Stimulated activated CD4-positive, alpha-beta T cell treated with anti-CD3 and anti-CD28 coated beads, Interleukin-1b, Interleukin-23, amount 100 ng/mL, for 48 hours (primary cell): Measurements from ENCODE around the gene POU2F1.
A peak's percentile ranks its signal among the peaks of the same experiment; 100 is the strongest.
"Not testable (repeated sequence)": the region's sequence is repeated elsewhere in the genome, so short reads cannot be mapped to it uniquely, and the experiment has no call there.

Source experiments
- DNase-seq: peaks from one replicate; pipeline ENCODE4 v3.0.0-alpha.2; 2020

The POU2F1 gene

DNA sequence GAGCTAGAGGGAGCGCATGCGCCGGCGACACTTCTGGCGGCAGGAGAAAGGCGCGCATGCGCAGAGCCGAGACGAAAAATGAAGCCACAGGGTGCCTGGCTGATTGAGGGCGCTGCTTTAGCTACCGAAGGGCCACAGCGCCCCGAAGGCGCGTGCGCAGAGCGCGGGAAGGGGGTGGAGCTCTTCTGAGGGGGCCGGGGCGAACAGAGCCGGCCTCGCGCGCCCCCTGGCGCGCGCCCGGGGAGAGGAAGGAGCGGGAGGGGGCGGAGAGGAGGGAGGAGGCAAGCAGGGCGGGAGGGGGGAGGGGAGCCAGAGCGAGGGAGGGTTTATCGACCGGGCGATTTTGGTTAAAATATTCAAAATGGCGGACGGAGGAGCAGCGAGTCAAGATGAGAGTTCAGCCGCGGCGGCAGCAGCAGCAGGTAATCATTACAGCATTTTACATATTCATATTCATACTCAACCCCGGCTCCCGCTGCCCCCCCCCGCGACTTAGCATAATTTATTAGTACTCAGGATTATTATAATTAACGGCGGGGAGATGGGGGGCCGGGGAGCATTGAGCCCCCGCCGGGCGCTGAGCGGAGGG is at the start of gene POU2F1:
POU2F1 (plus strand) TSS at position 350 of the 589 bp plus-strand sequence; CDS start at position 362, 12 bp downstream.
- DNase-seq = peak; percentile 99

DNA sequence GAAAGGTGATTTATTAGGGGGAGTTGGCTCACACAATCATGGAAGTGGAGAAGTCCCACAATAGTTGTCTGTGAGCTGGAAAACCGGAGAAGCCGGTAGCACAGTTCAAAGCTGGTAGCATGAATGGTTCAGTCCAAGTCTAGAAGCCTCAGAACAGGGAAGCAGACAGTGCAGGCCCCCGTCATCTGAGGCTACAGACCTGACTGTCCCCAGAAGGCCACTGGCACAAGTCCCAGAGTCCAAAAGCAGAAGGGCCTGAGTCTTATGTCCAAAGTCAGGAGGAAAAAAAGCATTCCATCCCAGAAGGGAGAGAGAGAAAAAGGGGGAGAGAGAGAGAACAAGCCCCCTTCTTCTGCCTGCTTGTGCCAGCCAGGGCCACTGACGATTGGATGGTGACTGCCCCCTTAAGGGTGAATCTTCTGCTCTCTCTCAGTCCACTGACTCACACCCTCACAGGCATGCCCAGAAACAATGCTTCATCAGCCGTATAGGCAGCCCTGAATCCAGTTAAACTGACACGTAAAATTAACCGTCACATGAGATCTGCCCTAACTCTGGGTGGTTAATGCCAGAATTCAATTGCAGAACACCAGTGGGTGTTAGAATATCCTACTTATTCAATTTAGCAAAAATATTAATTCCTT is 49.3 kb upstream of the POU2F1 start:
- DNase-seq = no peak

DNA sequence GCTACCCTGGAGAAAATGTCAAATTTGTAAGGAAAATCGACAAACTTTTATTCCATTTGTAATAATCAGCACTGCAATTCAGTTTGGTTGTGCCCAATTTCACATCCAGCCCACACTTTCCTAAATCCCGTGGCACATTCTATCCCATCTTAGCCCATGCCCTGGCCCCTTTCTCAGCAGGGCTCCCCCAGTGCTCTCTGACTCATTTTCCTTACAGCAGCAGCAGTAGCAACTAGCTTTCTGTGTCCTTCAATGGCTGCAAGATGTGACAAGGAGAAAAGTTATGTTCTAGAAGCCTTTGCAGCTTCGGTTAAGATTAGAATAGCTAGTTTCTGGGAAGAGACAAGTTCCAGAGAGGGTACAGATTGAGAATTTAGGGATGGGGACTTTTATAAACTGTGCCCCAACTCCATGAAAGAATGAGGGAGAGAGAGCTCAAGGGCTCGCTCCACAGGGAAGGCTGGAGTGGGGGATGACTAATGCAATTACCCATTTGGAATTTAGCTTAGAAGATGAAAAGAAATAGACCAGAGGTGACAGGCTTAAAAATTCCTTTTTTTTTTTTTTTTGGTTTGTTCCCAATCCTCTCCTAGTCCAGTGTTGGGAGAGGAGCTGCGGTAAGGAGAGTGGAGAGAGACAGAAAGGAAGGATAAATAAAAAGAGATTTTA is 47.0 kb upstream of the POU2F1 start:
- no peak for DNase-seq

DNA sequence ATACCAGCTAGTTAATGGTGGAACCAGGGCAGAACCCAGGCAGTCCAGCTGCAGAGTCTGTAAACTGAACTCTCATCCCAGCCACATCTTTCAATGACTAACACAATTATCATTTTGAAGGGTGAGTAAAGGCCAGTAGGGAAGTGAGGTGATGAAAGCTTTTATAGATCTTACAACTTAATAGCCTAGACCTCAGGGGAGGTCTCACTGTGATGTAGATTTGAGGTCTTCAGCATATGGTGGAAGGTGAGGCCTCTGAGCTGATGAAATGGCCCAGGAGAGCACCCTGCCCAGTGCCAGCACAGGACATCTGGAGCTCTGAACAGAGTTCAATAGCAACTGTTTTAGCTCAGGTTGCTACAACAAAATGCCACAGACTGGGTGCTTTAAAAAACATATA is 44.8 kb upstream of the POU2F1 start:
- DNase-seq = no peak

DNA sequence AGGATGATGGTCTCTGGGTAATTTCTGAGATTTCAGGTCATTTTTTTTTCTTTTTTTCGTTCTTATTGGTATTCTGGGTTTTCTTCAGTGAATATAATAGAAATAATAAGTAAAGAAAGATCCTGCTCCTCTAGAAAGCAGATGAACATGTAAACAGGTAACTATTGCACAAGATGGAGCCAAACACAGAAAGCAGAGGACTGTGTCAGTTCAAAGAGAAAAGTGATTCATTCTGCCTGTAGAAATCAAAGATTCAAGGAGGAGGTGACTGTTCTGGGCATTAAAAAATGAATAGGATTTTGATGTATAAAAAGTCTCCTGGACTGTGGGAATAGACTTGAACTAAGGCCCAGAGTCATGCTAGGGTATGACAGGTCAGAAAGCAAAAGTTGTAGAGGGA is 41.9 kb upstream of the POU2F1 start:
- no peak for DNase-seq

DNA sequence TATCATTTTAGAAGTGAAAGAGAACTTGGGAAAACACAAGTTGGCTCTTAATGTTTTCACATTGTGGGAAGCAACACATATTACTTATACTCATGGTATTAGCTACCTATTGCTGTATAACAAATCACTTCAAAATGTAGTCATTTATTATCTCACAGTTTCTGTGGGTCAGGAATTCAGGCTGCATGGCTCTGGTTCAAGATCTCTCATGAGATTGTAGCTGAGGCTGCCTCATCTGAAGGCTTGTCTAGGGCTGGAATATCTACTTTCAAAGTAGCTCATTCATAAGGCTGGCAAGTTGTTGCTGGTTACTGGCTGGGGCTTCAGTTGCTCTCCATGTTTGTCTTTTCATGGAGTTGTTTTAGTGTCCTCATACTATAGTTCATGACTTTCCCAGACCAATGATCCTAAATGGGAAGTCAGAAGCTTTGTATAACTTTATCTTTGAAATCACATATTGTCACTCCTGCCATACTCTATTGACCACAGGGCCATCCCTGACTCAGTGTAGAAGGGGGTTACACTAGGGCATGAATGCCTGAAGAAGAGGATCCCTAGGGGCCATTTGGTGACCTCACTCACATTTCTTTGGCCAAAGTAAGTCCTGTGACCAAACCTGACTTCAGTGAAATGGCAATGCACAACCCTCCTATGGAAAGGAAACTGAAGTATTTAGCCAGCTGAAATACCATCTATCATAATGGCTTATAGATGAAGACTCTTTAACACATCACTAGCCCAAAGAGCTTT is 37.9 kb upstream of the POU2F1 start:
- no peak for DNase-seq

DNA sequence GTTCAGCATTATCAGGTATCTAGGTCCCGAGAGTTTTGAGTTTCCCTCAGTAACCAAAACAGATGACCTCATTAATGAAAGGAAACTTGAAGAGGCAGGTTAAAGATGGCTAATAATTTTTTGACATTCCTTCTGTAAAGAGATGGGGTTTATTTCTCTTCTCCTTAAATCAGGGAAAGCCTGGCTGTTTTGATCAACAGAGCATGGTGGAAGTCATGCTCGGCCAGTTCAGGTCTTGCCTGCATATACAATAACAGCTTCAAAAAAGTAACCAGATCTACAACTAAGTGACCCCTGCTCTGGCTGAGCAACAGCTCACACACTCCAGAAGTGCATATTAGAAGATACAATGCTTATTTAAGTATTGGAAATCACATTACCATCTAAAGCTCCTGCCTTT is 36.6 kb upstream of the POU2F1 start:
- DNase-seq = no peak

DNA sequence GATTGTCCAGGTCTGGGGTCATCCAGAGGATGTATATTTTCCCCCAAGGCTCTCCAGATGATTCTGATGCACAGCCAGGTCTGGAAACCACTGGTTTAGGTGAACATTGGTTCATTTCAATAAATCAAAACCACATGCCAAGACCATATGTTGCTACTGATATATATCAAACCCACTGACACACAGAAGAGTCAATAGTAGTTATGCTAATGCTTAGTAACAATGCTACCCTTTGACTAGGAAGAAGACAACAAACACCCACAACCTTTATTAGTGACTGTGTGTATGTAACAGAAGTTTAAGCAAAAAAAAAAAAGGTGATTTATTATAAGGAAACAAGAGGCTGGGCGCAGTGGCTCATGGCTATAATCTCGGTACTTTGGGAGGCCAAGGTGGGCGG is 35.6 kb upstream of the POU2F1 start:
- DNase-seq = no peak

DNA sequence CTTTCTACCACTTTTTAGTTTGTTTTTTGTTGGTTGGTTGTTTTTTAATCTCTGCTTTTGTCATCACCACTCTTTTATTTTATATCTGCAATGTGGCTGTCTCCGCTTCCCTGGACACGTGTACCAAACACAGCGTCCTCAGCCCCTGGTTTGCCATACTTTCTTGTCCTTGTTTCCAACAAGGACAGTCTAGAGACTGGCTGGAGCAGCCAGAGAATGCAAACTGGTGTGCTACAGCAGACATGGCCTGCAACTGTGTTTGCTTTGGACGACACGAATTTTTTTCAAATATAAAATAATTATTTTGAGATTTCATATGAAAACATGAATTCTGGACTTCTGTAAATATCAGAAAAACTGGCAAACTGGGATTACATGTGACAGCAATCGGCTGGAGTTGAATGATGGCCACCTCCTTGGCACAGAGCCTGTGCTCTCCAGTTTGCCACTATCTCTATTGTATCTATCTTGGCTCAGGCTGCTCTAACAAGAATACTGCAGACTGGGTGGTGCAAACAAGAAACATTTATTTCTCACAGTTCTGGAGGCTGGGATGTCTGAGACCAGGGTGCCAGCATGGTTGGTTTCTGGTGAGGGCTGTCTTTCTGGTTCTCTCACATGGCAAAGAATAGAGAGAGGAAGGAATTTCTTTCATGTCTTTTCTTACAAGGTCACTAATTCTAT is 34.6 kb upstream of the POU2F1 start:
- no peak for DNase-seq

DNA sequence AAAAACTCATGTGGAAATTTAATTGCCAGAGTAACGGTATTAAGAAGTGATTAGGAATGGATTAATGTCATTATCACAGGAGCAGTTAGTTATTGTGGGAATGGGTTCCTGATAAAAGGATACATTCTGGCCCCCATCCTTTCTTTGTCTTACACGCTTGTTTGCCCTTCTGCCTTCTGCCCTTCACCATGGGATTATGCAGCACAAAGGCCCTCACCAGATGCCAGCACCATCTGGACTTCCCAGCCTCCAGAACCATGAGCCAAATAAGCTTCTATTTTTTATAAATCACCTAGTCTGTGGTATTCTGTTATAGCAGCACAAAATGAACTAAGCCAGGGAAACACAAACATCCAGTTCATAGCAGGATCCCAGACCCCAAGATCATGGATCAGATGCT is 33.9 kb upstream of the POU2F1 start:
- DNase-seq = no peak

DNA sequence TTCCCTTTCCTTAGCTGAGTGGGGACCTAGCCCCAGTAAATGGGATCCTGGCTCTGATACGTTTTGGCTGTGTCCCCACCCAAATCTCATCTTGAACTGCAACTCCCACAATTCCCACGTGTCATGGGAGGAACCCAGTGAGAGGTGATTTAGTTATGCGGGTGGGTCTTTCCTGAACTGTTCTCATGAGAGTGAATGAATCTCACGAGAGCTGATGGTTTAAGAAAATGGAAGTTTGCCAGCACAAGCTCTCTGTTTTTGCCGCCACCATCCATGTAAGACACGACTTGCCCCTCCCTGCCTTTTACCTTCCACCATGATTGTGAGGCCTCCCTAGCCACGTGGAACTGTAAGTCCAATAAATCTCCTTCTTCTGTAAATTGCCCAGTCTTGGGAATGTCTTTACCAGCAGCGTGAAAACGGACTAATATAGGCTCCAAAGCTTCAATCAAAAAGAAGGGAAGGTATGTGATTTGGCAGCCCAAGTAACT is 29.9 kb upstream of the POU2F1 start:
- DNase-seq = no peak

DNA sequence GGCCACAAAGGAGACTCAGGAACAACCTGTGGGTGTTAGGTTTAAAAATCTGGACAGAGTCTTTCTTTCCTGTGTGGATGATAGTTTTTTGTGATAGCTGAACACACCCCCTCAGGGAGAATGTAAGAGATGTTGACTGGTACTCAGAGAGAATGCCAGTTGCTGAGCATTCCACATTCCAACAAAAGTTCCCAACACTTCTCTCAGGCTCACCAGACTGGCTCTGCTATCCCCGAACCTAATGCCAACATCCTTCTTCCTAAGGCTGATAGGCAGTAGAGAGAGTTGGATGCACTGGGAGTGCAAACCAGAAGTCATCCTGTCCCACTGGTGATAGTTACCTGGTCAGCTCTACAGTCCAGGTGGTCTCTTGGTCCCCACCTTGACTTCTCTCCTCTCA is 28.7 kb upstream of the POU2F1 start:
- DNase-seq = no peak

DNA sequence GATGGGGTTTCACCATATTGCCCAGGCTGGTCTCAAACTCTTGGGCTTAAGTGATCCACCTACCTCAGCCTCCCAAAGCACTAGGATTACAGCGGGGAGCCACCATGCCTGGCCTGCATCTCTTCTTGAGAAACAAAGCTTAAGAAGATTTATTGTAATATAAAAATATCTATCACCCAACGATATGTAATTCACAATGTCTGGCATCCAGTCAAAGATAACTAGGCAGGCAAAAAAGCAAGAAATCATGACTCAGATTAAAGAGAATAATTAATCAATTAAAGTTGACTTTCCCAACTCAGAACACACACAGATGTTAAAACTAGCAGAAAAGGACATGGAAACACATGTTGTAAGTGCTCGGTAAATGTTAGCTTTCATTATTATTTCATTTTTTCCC is 26.5 kb upstream of the POU2F1 start:
- DNase-seq = no peak

DNA sequence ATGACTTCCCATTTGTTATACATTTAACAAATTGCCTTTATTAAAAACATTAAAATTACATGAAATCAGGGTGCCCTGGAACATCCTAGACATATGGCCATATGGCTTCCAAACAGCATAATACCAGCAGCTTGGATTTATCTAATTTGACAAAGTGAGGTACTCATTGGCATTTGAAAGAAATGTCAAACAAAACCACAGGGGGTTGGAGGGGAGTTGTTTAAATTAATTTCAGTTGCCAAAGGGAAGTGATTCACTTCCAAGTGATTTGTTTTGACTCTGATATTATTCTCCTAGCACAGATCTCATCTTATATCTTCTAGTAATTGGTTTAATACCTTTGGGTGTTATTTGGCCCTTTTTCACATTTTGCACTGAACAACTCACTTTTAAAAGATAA is 24.5 kb upstream of the POU2F1 start:
- no peak for DNase-seq

DNA sequence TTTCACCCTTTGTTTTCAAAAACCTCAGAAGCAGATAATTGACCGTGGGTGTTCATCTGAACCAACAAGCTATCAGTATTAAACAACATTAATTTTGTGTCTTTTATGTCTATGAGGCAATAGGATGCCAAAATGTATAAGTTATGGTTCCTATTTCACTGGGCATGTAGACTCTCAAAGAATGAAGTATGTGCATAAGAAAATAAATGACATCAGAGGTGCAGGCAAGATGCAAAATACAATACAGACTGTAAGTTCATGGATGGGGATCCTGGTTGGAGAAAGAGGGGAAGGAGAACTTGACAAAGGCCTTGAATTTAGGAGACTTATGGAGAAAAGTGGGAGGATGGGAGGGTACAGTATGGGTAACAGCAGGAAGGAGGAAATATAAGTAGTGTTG is 23.4 kb upstream of the POU2F1 start:
- DNase-seq = no peak

DNA sequence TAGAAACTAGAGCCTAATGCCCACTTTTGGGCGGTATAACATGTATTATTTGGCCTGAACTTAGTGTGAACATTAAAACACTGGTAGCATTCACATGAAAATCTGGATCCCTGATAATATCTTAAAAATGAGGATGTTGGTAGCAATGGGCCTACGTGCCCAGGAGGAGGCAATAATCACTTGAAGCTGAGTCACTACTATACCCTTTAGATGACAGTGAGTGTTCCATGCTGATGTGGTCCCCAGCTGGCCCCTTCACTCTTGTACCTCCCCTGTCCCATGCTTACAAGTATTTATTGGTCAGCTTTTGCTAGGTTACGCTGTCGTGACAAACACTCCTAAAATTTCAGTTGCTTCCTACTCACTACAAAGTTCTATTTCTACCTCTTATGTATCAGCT is 23.0 kb upstream of the POU2F1 start:
- DNase-seq = no peak

DNA sequence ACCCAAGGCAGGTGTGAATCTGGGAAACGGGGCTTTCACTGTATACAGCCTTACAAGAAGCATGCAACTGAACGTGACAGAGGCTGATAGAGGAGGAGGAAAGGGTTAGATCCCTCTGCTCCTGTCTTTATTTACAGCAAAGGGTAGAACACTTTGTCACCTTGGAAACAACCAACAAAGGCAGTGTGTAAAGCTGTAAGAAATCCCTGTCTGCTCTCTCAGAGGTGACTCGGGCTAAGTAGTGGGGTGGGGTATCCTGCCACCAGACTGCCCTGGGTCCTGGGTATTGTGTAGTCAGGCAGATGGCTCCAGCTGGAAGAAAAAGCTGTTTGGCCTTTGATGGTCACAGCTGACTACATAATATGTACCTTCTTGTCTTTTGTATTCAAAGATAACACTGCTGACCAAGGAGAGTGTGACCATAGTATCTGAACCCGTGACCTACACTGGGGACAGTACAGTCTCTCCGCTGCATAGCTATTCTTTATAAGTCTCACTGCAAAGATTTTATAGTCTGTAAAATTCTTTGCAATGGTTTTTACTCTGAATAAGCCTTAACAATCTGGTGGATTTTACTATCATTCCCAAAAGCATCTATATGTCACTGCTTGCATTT is 22.1 kb upstream of the POU2F1 start:
- no peak for DNase-seq

DNA sequence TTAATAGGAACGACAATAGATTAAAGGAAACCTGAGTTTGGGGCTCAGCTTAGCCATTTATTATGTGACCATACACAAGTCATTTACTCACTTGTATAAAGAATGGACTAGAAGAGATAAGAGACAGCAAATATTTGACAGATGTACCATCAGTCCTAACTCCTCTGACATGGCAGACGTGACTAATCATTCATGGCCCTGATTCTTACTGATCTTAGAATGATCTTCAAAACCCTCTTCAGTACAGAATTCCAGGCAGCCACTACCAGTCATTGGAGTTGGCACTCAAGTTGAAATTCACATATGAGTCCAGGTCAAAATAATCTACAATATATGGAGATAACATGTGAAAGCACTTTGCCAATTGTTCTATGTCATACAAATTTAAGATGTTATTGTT is 21.0 kb upstream of the POU2F1 start:
- DNase-seq = no peak

DNA sequence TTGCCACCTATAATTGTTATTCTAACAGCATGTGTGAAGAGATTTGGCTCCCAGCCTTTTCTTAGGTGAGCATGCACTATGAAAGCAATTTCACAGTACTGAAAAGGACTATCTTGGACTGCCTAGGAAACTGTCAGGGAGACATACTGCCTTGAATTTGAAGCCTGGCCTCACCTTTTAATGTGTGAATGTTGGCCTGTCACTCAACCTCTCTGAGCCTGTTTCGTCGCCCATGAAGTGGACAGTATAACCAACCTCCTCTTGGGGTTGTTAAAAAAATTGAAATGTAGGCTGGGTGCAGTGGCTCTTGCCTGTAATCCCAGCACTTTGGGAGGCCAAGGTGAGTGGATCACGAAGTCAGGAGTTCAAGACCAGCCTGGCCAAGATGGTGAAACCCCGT is 20.4 kb upstream of the POU2F1 start:
- DNase-seq = no peak

DNA sequence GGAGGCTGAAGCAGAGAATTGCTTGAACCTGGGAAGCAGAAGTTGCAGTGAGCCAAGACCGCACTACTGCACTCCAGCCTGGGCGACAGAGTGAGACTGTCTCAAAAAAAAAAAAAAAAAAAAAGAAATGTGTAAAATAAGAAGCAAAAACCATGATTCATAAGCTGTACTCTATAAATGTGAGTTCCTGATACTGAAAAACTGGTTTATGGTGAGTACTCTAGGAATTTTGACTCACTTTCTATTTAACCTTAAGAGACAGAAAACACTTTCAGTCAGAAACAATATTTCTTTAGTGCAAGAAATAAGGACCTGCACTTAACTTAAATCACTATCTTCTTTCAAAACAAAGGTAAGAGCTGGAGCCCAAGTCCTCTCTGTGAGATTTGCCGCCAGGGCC is 19.9 kb upstream of the POU2F1 start:
- no peak for DNase-seq

DNA sequence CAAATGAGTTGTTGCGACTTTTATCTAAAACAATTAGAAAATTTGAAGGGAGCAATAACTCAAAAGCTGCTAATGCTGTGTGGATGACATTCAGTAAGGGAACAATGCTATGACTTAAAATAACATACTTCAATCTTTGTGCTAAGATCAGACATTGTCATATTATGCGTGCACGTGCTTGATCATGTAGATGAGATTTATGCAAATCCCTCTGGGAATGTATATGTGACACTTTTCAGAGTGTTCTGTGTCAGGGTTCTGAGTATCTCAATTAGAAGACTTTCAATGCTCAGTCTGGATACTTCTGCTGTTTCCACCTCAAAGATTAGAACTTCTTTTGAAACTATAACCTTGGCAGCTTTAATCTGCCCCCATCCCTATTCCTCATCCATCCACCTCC is 18.6 kb upstream of the POU2F1 start:
- no peak for DNase-seq

DNA sequence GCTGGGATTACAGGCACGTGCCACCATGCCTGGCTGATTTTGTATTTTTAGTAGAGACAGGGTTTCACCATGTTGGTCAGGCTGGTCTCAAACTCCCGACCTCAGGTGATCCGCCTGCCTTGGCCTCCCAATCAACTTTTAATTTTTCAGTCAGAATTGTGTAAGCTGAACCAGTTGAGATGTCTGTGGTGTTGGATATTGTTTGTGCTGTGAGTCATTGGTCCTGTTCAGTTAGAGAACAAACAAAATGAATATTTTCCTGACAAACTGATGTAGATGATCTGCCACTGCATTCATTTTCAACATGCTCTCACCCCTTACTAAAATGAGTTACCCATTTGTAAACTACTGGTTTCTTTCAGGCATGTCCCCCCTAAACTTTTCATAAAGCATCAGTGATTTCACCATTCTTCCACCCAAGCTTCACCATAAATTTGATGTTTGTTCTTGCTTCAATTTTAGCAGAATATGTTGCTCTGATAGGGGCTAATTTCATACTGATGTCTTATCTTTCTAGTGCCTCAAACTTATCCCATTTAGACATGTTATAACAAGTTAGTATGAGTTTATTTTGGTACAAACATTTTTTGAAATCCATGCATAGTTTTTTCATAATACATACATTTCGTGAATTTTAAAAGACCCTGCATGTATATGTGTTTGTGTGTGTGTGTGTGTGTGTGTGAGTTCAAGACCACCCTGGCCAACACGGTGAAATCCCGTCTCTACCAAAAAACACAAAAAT is 15.2 kb upstream of the POU2F1 start:
- DNase-seq = not testable (repeated sequence)
